Endothelial cell of umbilical vein (primary cell): ENCODE results near the gene ZNF77.

Experiments
- EZH2 ChIP-seq: IDR thresholded peaks from 2 replicates; pipeline ENCODE4 v1.6.1; 2012; ENCODE audit warnings: borderline replicate concordance, low read depth, mild to moderate bottlenecking, moderate library complexity, low read length, inconsistent platforms; ENCODE audit not compliant: severe bottlenecking
- POLR2A ChIP-seq: IDR thresholded peaks from 2 replicates; pipeline ENCODE4 v1.6.1; 2012; ENCODE audit warnings: low read depth, mild to moderate bottlenecking, control low read depth, low read length
- POLR2AphosphoS5 ChIP-seq: IDR thresholded peaks from 2 replicates; pipeline ENCODE4 v1.6.1; 2012; ENCODE audit warnings: low read depth, mild to moderate bottlenecking, control low read depth, low read length, moderate library complexity; ENCODE audit not compliant: insufficient read depth
- TF ChIP-seq, protein P1 (sequence below), 2 donors: IDR thresholded peaks; 1 replicate in 1 of 2; 2 replicates in 1 of 2; pipeline ENCODE4 v1.5.1; 2011; ENCODE audit warnings: low read length in 2 of 2, mild to moderate bottlenecking in 2 of 2, moderate library complexity in 2 of 2, control low read depth in 1 of 2, inconsistent platforms in 1 of 2, low read depth in 1 of 2; ENCODE audit not compliant: insufficient read depth in 1 of 2; ENCODE audit errors: extremely low read depth in 1 of 2
- TF ChIP-seq, protein P2 (sequence below): IDR thresholded peaks from 2 replicates; pipeline ENCODE4 v1.6.1; 2011; ENCODE audit not compliant: insufficient read depth, insufficient read length

DNA sequence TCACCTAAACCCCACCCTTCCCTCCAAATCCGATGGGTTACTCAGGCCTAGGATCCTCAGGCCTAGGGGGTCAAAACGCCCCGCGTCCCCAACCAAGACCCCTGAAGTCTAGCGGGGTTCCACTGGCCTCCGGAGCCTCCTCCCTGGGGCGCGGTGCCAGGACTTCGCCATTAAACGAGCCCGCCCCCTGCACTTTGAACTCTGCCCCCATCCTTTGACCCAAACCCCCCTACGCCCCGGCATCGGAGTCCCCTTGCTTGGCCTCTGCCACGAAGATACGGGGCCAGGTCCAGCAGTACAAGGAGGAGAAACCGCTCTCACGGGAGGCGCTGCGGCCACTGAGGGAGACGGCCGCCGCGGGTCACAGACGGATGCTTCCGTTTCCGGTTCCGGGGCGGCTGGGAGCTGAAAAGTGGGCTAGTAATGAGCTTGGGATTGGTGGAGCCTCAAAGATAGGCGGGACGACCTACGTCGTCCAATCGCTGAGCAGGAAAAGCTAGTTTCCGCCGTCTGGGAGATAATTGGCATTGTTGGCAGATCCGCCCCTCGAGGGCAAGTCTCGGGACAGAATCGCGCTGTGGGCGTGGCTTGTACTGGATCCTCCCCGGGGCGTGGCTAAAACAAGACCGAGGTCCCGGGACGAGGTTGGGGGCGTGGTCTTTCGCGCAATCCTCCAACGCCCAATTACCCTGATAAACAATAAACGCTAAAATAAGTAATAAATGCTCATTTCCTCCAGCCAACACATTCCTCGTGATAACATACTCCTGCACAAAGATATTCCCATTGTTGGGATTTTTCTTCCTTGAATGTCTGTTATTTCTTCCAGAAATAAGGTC lies 5.7 kb upstream of the ZNF77 start:
- TF ChIP-seq, protein P1, sequence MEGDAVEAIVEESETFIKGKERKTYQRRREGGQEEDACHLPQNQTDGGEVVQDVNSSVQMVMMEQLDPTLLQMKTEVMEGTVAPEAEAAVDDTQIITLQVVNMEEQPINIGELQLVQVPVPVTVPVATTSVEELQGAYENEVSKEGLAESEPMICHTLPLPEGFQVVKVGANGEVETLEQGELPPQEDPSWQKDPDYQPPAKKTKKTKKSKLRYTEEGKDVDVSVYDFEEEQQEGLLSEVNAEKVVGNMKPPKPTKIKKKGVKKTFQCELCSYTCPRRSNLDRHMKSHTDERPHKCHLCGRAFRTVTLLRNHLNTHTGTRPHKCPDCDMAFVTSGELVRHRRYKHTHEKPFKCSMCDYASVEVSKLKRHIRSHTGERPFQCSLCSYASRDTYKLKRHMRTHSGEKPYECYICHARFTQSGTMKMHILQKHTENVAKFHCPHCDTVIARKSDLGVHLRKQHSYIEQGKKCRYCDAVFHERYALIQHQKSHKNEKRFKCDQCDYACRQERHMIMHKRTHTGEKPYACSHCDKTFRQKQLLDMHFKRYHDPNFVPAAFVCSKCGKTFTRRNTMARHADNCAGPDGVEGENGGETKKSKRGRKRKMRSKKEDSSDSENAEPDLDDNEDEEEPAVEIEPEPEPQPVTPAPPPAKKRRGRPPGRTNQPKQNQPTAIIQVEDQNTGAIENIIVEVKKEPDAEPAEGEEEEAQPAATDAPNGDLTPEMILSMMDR (IDR thresholded peaks at IDR 0.05; ENCODE audit: extremely low read depth in 1 of 2, insufficient read depth in 1 of 2, low read depth in 1 of 2, low read length in 2 of 2): no peak
- TF ChIP-seq POLR2AphosphoS5: no peak
- no peak for TF ChIP-seq EZH2
- TF ChIP-seq, protein P2, sequence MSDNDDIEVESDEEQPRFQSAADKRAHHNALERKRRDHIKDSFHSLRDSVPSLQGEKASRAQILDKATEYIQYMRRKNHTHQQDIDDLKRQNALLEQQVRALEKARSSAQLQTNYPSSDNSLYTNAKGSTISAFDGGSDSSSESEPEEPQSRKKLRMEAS: no peak
- peak; percentile 74 for TF ChIP-seq POLR2A
